Neutrophil (primary cell): ENCODE measurements around the gene TIGD6.

Experiments
- H3K27ac ChIP-seq: fragments of 200-600 bp; sonication (generic); 2 replicates; pipeline ENCODE4 v1.5.1; 2016; ENCODE audit warnings: mild to moderate bottlenecking, moderate library complexity
- H3K27me3 ChIP-seq: fragments of 200-600 bp; sonication (generic); 2 replicates; pipeline ENCODE4 v1.6.0; 2016; ENCODE audit warnings: mild to moderate bottlenecking
- H3K36me3 ChIP-seq: fragments of 200-600 bp; sonication (generic); 2 replicates; pipeline ENCODE4 v1.5.1; 2017
- H3K4me1 ChIP-seq, 2 experiments: fragments of 200-600 bp in 1 of 2; sonication (generic) in 1 of 2; 1 replicate in 1 of 2; 2 replicates in 1 of 2; pipeline versions ENCODE4 v1.5.1 to v1.6.1; 2013 to 2016; ENCODE audit warnings: low read depth in 1 of 2, low read length in 1 of 2, mild to moderate bottlenecking in 1 of 2, moderate library complexity in 1 of 2; ENCODE audit not compliant: control insufficient read depth in 1 of 2, insufficient read depth in 1 of 2
- H3K4me3 ChIP-seq, 2 experiments: fragments of 200-600 bp in 1 of 2; sonication (generic) in 1 of 2; 1 replicate in 1 of 2; 2 replicates in 1 of 2; pipeline ENCODE4 v1.5.1; 2013 to 2016; ENCODE audit warnings: low read depth in 1 of 2, low read length in 1 of 2, mild to moderate bottlenecking in 1 of 2, moderate library complexity in 1 of 2
- H3K9me3 ChIP-seq: fragments of 200-600 bp; sonication (generic); 2 replicates; pipeline ENCODE4 v1.5.1; 2016
- CTCF ChIP-seq: fragments of 200-600 bp; sonication (generic); IDR thresholded peaks from 2 replicates; pipeline ENCODE4 v1.5.1; 2016; ENCODE audit warnings: antibody characterized with exemption

The TIGD6 gene

GRCh38 chr5:150007050-150007449 is 6.6 kb upstream of the TIGD6 start:
- TF ChIP-seq CTCF: no peak
- Histone ChIP-seq H3K4me3 (no peak overlapping the region), H3K36me3 (peaks cover 18% of the 10 kb centered on the region), H3K9me3 (no peaks in the 10 kb centered on the region), H3K27me3 (no peaks in the 10 kb centered on the region), H3K27ac (no peak overlapping the region), H3K4me1 (peaks cover 0 to 2% of the 10 kb centered on the region in 2 experiments)

- Histone ChIP-seq H3K9me3 (no peaks in the 10 kb centered on the region), H3K36me3 (peaks cover 14% of the 10 kb centered on the region), H3K4me1 (peaks cover 6 to 9% of the 10 kb centered on the region in 2 experiments)
Observed at GRCh38 chr5:150006318-150006717, 5.9 kb upstream of the TIGD6 start.

GRCh38 chr5:150001660-150002486 is 1.4 kb upstream of the TIGD6 start:
- no peaks in the 10 kb centered on the region for H3K36me3 ChIP-seq
- peak overlapping the region; percentile 62 for H3K27ac ChIP-seq
- H3K4me1 ChIP-seq: peaks cover 15% of the 10 kb centered on the region in 2 experiments
- no peaks in the 10 kb centered on the region for H3K9me3 ChIP-seq
- peak; percentile 54 for TF ChIP-seq CTCF
- peak overlapping the region; percentile 76 to 81 for H3K4me3 ChIP-seq
- H3K27me3 ChIP-seq: no peaks in the 10 kb centered on the region

More at GRCh38 chr5:150006318-150006717, 5.9 kb upstream of the TIGD6 start:
- no peak overlapping the region for H3K27ac ChIP-seq
- no peak overlapping the region for H3K4me3 ChIP-seq
- no peak for TF ChIP-seq CTCF
- H3K27me3 ChIP-seq: no peaks in the 10 kb centered on the region

GRCh38 chr5:150000990-150001659 is 671 bp upstream of the TIGD6 start:
- Histone ChIP-seq H3K9me3 (no peaks in the 10 kb centered on the region), H3K27me3 (no peaks in the 10 kb centered on the region), H3K27ac (peak overlapping the region; percentile 62), H3K4me1 (peaks cover 15% of the 10 kb centered on the region in 2 experiments), H3K36me3 (no peaks in the 10 kb centered on the region), H3K4me3 (peak overlapping the region; percentile 76 to 81)
- TF ChIP-seq CTCF: no peak

GRCh38 chr5:149999866-150000255 is 593 bp downstream of the TIGD6 start:
- H3K27ac ChIP-seq: peak overlapping the region; percentile 62
- no peaks in the 10 kb centered on the region for H3K9me3 ChIP-seq
- peaks cover 5% of the 10 kb centered on the region for H3K36me3 ChIP-seq
- H3K4me1 ChIP-seq: peaks cover 15% of the 10 kb centered on the region in 2 experiments
- peak overlapping the region; percentile 76 to 81 for H3K4me3 ChIP-seq
- TF ChIP-seq CTCF: no peak
- no peaks in the 10 kb centered on the region for H3K27me3 ChIP-seq
